GM12864 (cell line): ENCODE data around the gene THRB.

Experiments used
- DNase-seq: peaks from one replicate; pipeline ENCODE4 v3.0.0-alpha.2; 2011; ENCODE audit warnings: low read depth
- H3K4me3 ChIP-seq: 2 replicates; pipeline ENCODE4 v1.5.1; 2011; ENCODE audit warnings: mild to moderate bottlenecking, low read depth, low read length, control low read depth
- CTCF ChIP-seq: IDR thresholded peaks from 2 replicates; pipeline ENCODE4 v1.5.1; 2011; ENCODE audit warnings: low read depth, mild to moderate bottlenecking, moderate library complexity, low read length, control low read depth, inconsistent platforms; ENCODE audit errors: missing control alignments

Gene THRB

GRCh38 chr3:24192469-24193056 is 302.1 kb downstream of the THRB start:
- TF ChIP-seq CTCF: no peak
- H3K4me3 ChIP-seq: no peak overlapping the region
- DNase-seq: no peak

- no peak for TF ChIP-seq CTCF
- H3K4me3 ChIP-seq: no peak overlapping the region
- DNase-seq: no peak
Observed at GRCh38 chr3:24191801-24192403, 302.7 kb downstream of the THRB start.

GRCh38 chr3:24190256-24190655 is 304.4 kb downstream of the THRB start:
- TF ChIP-seq CTCF: no peak
- DNase-seq: no peak
- no peak overlapping the region for H3K4me3 ChIP-seq

- DNase-seq: peak; percentile 19
- peak; percentile 77 for TF ChIP-seq CTCF
Observed at GRCh38 chr3:24185738-24186384, 308.8 kb downstream of the THRB start.

GRCh38 chr3:24184528-24185176 is 310.0 kb downstream of the THRB start:
- no peak for TF ChIP-seq CTCF
- DNase-seq: no peak

More at GRCh38 chr3:24185738-24186384, 308.8 kb downstream of the THRB start:
- no peak overlapping the region for H3K4me3 ChIP-seq

GRCh38 chr3:24182756-24183155 is 311.9 kb downstream of the THRB start:
- H3K4me3 ChIP-seq: no peak overlapping the region
- TF ChIP-seq CTCF: no peak
- DNase-seq: no peak

More at GRCh38 chr3:24184528-24185176, 310.0 kb downstream of the THRB start:
- no peak overlapping the region for H3K4me3 ChIP-seq
